Keratinocyte (primary cell): ENCODE measurements around the gene PRKAR2A.
"Not testable (repeated sequence)": the region's sequence is repeated elsewhere in the genome, so short reads cannot be mapped to it uniquely, and the experiment has no call there.

Source experiments
- CTCF ChIP-seq, 3 experiments: IDR thresholded peaks in 1 of 3; conservative IDR thresholded peaks in 1 of 3; optimal IDR thresholded peaks in 1 of 3; 2 replicates in 2 of 3; 3 replicates in 1 of 3; pipeline versions ENCODE3 to v1.5.1; 2011; ENCODE audit warnings: low read length in 3 of 3, mild to moderate bottlenecking in 3 of 3, moderate library complexity in 2 of 3, control low read depth in 1 of 3, inconsistent platforms in 1 of 3; ENCODE audit not compliant: insufficient read depth in 2 of 3; ENCODE audit errors: extremely low read depth in 1 of 3
- EZH2 ChIP-seq: IDR thresholded peaks from one replicate; pipeline ENCODE4 v1.6.1; 2012; ENCODE audit warnings: inconsistent platforms, mild to moderate bottlenecking, low read length, moderate library complexity

- TF ChIP-seq CTCF (optimal IDR thresholded peaks at IDR 0.05 in 1 of 3, IDR thresholded peaks at IDR 0.05 in 1 of 3, conservative IDR thresholded peaks at IDR 0.05 in 1 of 3; ENCODE audit: extremely low read depth in 1 of 3, insufficient read depth in 2 of 3, low read length in 3 of 3); EZH2: not testable (repeated sequence)
Measured at GRCh38 chr3:48759991-48760540, 87.6 kb downstream of the PRKAR2A start.
